ENCODE measurements around the gene TANC1.

GRCh38 chr2:159175182-159175581, 206.7 kb downstream of the TANC1 start:
- TF ChIP-seq CTCF (IDR thresholded peaks at IDR 0.05), result no peak
- no peak for TF ChIP-seq POLR2A (IDR thresholded peaks at IDR 0.05)

Measured in right lobe of liver (tissue), 4 donors.